ENCODE results near the gene IL11.

The IL11 gene

DNA sequence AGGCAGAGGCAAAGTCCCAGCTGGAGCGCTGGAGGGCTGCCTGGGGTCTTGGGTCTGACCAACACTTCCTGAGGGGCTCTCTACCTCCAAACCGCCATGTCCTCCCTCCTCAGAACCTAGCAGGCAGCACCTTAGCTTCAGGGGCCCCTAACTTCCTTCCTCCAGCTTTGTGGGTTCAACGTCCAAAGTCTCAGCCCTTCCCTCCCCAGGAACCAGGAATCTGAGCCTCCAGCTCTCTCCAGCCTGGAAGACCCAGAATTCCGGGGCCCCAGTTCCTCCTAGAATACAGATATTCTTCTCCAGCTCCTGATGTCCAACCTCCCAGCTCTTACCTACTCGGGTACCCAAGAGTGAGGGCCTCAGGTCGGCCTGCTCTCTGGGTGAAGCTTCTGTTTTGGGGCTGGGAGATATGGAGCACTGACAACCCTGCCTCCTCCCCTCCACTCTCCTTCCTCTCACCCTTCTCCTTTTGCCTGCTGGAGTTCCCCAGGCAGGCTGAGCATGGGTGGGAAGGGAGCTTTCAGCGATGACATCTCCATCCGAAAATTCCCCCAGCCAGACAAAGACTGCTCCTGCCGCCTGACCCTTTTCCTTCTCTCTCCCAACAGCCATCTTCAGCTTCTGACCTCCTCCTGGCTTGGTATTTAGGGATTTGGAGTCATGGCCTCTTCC, 48.7 kb downstream of the IL11 start:
- DNase-seq, result no peak

DNA sequence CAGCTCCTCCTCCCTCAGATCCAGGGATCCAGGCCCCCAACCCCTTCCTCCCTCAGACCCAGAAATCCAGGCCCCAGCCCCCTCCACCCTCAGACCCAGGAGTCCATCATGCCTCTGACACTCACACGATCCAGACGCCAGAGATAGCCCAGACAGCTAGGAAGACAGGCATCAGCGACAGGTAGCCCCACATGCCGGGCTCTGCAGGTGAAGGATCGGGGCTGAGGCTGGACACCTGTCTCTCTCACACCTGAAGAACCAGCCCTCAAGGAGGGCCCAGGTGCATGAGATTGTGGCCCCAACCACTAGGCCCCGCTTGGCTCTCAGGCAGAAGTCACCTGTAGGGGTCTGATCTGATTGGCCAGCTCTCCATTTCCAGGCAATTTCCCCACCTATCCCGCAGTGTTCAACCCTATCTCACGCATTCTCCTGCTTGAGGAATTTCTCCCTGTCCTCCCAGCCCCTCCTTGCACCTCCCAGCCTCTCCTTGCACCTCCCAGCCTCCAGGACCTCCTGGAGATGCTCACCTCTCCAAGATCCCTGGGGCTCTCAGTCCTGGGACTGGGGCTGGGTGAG, 49.3 kb downstream of the IL11 start:
- DNase-seq, result no peak

DNA sequence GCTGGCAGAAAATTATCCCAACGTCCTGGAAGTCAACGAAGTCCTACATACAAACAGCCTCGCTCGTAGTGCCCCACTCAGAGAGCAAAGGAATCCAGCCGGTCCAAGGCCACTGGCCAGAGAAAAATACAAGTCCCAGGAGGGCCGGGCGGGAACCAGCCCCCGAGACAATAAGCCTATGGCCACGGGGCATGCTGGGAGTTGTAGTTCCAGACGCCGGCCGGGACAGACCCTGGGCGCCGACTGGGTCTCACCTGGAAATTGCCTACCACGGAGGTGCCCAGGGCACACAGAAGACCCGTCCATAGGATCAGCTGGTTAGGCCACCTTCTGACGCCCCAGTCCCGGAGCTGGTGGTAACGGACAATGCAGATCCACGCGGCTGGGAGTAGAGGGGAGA, 50.5 kb downstream of the IL11 start:
- no peak for DNase-seq

DNA sequence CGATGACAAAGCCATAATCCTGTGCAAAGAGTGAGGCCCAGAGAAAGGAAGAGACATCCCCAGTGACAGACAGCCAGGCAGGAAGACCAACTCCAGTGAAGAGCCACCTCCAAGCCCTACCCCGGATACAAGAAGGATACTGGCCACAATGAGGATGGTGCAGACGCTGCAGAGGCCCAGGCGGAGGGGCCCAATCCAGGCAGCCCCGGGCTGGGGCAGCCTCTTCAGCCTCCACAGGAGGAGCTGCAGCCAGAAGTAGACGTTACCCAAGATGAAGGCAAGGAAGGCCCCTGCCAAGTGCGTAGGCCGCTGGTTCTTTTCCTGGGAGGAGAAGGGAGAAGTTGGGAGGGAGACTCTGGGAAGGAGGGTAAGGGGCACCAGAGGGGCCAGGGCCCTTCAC, 53.6 kb downstream of the IL11 start:
- DNase-seq, result no peak

DNA sequence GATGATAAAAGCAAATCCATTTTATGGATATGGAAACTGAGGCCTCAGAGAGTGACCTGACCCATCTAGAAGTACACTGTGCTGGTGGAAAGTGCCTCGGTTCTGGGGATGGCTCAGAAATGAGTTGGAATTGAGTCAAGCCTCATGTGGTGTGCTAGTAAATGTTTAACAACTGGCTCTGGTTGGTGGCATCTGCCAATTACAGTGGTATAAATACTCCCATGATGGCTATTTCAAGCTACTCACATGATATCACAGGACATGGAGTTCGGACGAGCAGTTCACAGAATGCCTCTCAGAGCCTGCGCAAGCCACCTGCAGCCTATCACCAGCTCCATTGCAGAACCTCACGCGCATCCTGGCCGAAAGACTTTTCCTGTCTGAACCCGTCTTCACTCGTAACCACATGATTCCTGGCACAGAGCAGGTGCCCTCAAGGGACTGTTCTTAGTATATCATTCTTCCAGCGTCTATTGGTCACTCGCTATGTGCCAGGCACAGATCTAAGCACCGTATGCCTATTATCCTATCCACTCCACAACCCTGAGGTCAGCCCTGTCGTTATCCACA, 54.2 kb downstream of the IL11 start:
- DNase-seq, result no peak

DNA sequence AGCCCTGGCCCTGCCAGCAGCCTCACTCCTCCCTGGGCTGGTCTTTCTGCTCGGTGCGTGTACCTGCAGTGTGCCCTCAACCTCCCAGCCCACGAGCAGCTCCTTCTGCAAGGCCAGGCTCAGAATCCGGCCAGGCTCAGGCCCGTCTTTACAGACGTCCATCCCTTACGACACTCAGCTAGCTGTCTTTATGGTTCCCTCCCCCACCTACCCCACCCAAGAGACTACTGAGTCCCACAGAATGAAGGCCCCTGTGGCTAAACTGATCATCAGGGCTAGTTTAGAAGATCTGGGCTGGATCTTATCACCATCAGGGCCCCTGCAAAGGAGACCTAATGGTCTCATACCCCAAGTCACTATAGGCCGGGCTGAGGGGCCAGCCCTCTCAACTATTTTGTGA, 55.9 kb downstream of the IL11 start:
- DNase-seq, result no peak
